HEK293 (cell line): ENCODE data around the gene ARIH1.
"Not testable (repeated sequence)": the region's sequence is repeated elsewhere in the genome, so short reads cannot be mapped to it uniquely, and the experiment has no call there.

ENCODE experiments used
- CTCF ChIA-PET: fragments of 350-600 bp; formaldehyde crosslinking; extraction: SDS; loops from one replicate; lab custom pipeline; 2021; ENCODE audit warnings: antibody characterized with exemption; lab: Yijun Ruan, JAX
- POLR2A ChIA-PET: fragments of 300-600 bp; formaldehyde crosslinking; extraction: SDS; loops from one replicate; lab custom pipeline; 2020; ENCODE audit warnings: antibody characterized with exemption, inconsistent platforms; lab: Yijun Ruan, JAX
- H3K27ac ChIP-seq: fragments of 200-500 bp; sonication (Bioruptor generic); 2 replicates; pipeline ENCODE4 v1.5.1; 2014; ENCODE audit warnings: low read depth, low read length, control low read depth, inconsistent platforms; ENCODE audit errors: extremely low read depth
- H3K36me3 ChIP-seq, 2 experiments: fragments of 200-500 bp in 1 of 2; sonication (Bioruptor generic) in 1 of 2; 1 replicate in 1 of 2; 2 replicates in 1 of 2; pipeline ENCODE4 v1.5.1; 2014 to 2017; ENCODE audit warnings: inconsistent platforms in 2 of 2, low read length in 2 of 2; ENCODE audit not compliant: control insufficient read depth in 2 of 2, insufficient read depth in 1 of 2
- H3K4me1 ChIP-seq: fragments of 200-500 bp; sonication (Bioruptor generic); 2 replicates; pipeline ENCODE4 v1.5.1; 2014; ENCODE audit warnings: mild to moderate bottlenecking, low read length, inconsistent platforms; ENCODE audit not compliant: control insufficient read depth, insufficient read depth
- H3K4me3 ChIP-seq: 2 replicates; pipeline ENCODE4 v1.5.1; 2011; ENCODE audit warnings: low read depth, mild to moderate bottlenecking, control low read depth, low read length, moderate library complexity
- H3K9me3 ChIP-seq: fragments of 200-500 bp; sonication (Bioruptor generic); 2 replicates; pipeline ENCODE4 v1.5.1; 2014; ENCODE audit warnings: low read depth, low read length, inconsistent platforms; ENCODE audit not compliant: control insufficient read depth, insufficient read depth
- GLI4 ChIP-seq: fragments of 450-650 bp; formaldehyde crosslinking; IDR thresholded peaks from 2 replicates; pipeline ENCODE4 v1.5.1; 2016; ENCODE audit warnings: missing biosample characterization, missing genetic modification characterization
- HOXD13 ChIP-seq: sonication (generic); formaldehyde crosslinking; IDR thresholded peaks from 2 replicates; pipeline ENCODE4 v1.8.0; 2022; ENCODE audit warnings: missing genetic modification reagents, borderline replicate concordance
- WT1 ChIP-seq: fragments of 450-650 bp; formaldehyde crosslinking; IDR thresholded peaks from 2 replicates; pipeline ENCODE4 v1.5.1; 2016; ENCODE audit warnings: missing biosample characterization, missing genetic modification characterization
- ZBTB17 ChIP-seq: fragments of 450-650 bp; formaldehyde crosslinking; IDR thresholded peaks from 2 replicates; pipeline ENCODE4 v1.5.1; 2016; ENCODE audit warnings: missing biosample characterization, missing genetic modification characterization
- ZIC2 ChIP-seq: fragments of 450-650 bp; formaldehyde crosslinking; IDR thresholded peaks from 2 replicates; pipeline ENCODE4 v1.5.1; 2016; ENCODE audit warnings: missing biosample characterization, missing genetic modification characterization
- ZNF10 ChIP-seq: fragments of 450-650 bp; formaldehyde crosslinking; IDR thresholded peaks from 2 replicates; pipeline ENCODE4 v1.5.1; 2017; ENCODE audit warnings: missing biosample characterization, missing genetic modification characterization
- ZNF274 ChIP-seq, 2 experiments: fragments of 200-500 bp in 1 of 2; fragments of 450-650 bp in 1 of 2; sonication (Bioruptor generic) in 1 of 2; formaldehyde crosslinking in 1 of 2; IDR thresholded peaks; 2 replicates each; pipeline versions ENCODE4 v1.5.1 to v1.6.1; 2014 to 2016; ENCODE audit warnings: borderline replicate concordance in 1 of 2, inconsistent platforms in 1 of 2, low read length in 1 of 2, missing biosample characterization in 1 of 2, missing genetic modification characterization in 1 of 2
- ZNF324 ChIP-seq: fragments of 450-650 bp; formaldehyde crosslinking; IDR thresholded peaks from 2 replicates; pipeline ENCODE4 v1.5.1; 2016; ENCODE audit warnings: missing biosample characterization, missing genetic modification characterization
- ZNF521 ChIP-seq: fragments of 450-650 bp; formaldehyde crosslinking; IDR thresholded peaks from 2 replicates; pipeline ENCODE4 v1.5.1; 2017; ENCODE audit warnings: missing biosample characterization, mild to moderate bottlenecking, missing genetic modification characterization
- ZNF529 ChIP-seq: fragments of 450-650 bp; formaldehyde crosslinking; IDR thresholded peaks from 2 replicates; pipeline ENCODE4 v1.5.1; 2017; ENCODE audit warnings: missing genetic modification characterization, missing biosample characterization; ENCODE audit not compliant: insufficient replicate concordance
- ZNF530 ChIP-seq: fragments of 450-650 bp; formaldehyde crosslinking; IDR thresholded peaks from 2 replicates; pipeline ENCODE4 v1.5.1; 2016; ENCODE audit warnings: low read depth, missing biosample characterization, missing genetic modification characterization
- ZNF548 ChIP-seq: fragments of 450-650 bp; formaldehyde crosslinking; IDR thresholded peaks from 2 replicates; pipeline ENCODE4 v1.5.1; 2016; ENCODE audit warnings: missing biosample characterization, missing genetic modification characterization
- ZNF571 ChIP-seq: fragments of 450-650 bp; formaldehyde crosslinking; IDR thresholded peaks from 2 replicates; pipeline ENCODE4 v1.5.0; 2017; ENCODE audit warnings: missing biosample characterization, missing genetic modification characterization
- ZNF660 ChIP-seq: fragments of 450-650 bp; IDR thresholded peaks from 2 replicates; pipeline ENCODE4 v1.5.1; 2018; ENCODE audit warnings: missing biosample characterization, mild to moderate bottlenecking, missing genetic modification characterization
- ZNF664 ChIP-seq: fragments of 450-650 bp; formaldehyde crosslinking; IDR thresholded peaks from 2 replicates; pipeline ENCODE4 v1.5.1; 2016; ENCODE audit warnings: missing biosample characterization, missing genetic modification characterization
- ZNF707 ChIP-seq: fragments of 450-650 bp; formaldehyde crosslinking; IDR thresholded peaks from 2 replicates; pipeline ENCODE4 v1.5.1; 2016; ENCODE audit warnings: missing biosample characterization, missing genetic modification characterization
- ZNF768 ChIP-seq: fragments of 450-650 bp; formaldehyde crosslinking; IDR thresholded peaks from 2 replicates; pipeline ENCODE4 v1.5.1; 2018; ENCODE audit warnings: missing biosample characterization, mild to moderate bottlenecking, missing genetic modification characterization
- ZNF785 ChIP-seq: fragments of 450-650 bp; formaldehyde crosslinking; IDR thresholded peaks from 2 replicates; pipeline ENCODE4 v1.5.1; 2016; ENCODE audit warnings: missing biosample characterization, missing genetic modification characterization
- ZNF792 ChIP-seq: fragments of 450-650 bp; formaldehyde crosslinking; IDR thresholded peaks from 2 replicates; pipeline ENCODE4 v1.5.1; 2016; ENCODE audit warnings: missing biosample characterization, missing genetic modification characterization
- TF ChIP-seq, protein P1 (sequence below): fragments of 450-650 bp; formaldehyde crosslinking; IDR thresholded peaks from 2 replicates; pipeline ENCODE4 v1.5.1; 2016; ENCODE audit warnings: missing biosample characterization, missing genetic modification characterization
- TF ChIP-seq, protein P2 (sequence below): fragments of 450-650 bp; formaldehyde crosslinking; IDR thresholded peaks from 2 replicates; pipeline ENCODE4 v1.5.1; 2017; ENCODE audit warnings: missing biosample characterization, missing genetic modification characterization
- TF ChIP-seq, protein P3 (sequence below): fragments of 450-650 bp; formaldehyde crosslinking; IDR thresholded peaks from 2 replicates; pipeline ENCODE4 v1.5.1; 2016; ENCODE audit warnings: missing biosample characterization, missing genetic modification characterization
- TF ChIP-seq, protein P4 (sequence below): fragments of 450-650 bp; IDR thresholded peaks from 2 replicates; pipeline ENCODE4 v1.5.1; 2018; ENCODE audit warnings: missing biosample characterization, mild to moderate bottlenecking, missing genetic modification characterization
- TF ChIP-seq, protein P5 (sequence below): fragments of 450-650 bp; formaldehyde crosslinking; IDR thresholded peaks from 2 replicates; pipeline ENCODE4 v1.5.1; 2016; ENCODE audit warnings: missing biosample characterization, missing genetic modification characterization

ARIH1 gene

DNA sequence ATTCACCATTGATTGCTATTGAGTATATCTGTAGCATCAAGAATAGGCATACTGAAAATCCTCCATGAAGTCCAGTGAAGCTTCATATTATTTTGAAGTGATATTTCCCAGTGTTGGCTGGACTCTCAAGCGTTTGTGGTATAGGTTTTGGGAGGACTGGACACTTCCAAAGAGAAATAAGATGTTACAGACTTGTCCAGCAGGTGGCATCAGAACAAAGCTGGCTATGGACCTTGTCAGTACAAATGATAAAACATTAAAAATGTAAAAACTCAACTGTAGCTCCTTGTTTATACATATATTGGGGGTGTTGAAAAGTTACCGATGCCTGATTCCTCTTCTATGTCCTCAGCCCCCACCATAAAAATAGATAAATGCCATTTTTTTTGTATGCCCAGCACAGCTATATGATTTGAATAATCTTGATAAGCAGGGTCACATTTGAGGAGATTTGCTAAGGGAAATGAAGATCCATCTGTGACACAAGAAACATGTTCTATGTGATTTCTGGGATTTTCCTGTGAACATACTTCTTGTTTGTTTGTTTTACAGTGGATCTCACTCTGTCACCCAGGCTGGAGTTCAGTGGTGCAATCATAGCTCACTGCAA, 125.8 kb downstream of the ARIH1 start:
- POLR2A ChIA-PET, result interaction anchor here (1.1 kb wide), 1 partner anchor 86 kb away, joined by 3 read pairs; the partner anchor contains the start of genes BBS4 and HIGD2B
- CTCF ChIA-PET, result interaction anchor here (0.5 to 3.6 kb wide), 61 partner anchors 9 to 873 kb away, joined by 3 to 43 read pairs (median 4); partner anchors contain the start of genes BBS4 and HIGD2B
- TF ChIP-seq ZNF660, result 0 out of 2 replicates have a peak, but pooled peaks have one; percentile 49
- no peak for TF ChIP-seq ZNF521 (tag by site-specific recombination)
- TF ChIP-seq, protein P1, sequence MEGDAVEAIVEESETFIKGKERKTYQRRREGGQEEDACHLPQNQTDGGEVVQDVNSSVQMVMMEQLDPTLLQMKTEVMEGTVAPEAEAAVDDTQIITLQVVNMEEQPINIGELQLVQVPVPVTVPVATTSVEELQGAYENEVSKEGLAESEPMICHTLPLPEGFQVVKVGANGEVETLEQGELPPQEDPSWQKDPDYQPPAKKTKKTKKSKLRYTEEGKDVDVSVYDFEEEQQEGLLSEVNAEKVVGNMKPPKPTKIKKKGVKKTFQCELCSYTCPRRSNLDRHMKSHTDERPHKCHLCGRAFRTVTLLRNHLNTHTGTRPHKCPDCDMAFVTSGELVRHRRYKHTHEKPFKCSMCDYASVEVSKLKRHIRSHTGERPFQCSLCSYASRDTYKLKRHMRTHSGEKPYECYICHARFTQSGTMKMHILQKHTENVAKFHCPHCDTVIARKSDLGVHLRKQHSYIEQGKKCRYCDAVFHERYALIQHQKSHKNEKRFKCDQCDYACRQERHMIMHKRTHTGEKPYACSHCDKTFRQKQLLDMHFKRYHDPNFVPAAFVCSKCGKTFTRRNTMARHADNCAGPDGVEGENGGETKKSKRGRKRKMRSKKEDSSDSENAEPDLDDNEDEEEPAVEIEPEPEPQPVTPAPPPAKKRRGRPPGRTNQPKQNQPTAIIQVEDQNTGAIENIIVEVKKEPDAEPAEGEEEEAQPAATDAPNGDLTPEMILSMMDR (tag by site-specific recombination), result peak; percentile 54
- TF ChIP-seq, protein P2, sequence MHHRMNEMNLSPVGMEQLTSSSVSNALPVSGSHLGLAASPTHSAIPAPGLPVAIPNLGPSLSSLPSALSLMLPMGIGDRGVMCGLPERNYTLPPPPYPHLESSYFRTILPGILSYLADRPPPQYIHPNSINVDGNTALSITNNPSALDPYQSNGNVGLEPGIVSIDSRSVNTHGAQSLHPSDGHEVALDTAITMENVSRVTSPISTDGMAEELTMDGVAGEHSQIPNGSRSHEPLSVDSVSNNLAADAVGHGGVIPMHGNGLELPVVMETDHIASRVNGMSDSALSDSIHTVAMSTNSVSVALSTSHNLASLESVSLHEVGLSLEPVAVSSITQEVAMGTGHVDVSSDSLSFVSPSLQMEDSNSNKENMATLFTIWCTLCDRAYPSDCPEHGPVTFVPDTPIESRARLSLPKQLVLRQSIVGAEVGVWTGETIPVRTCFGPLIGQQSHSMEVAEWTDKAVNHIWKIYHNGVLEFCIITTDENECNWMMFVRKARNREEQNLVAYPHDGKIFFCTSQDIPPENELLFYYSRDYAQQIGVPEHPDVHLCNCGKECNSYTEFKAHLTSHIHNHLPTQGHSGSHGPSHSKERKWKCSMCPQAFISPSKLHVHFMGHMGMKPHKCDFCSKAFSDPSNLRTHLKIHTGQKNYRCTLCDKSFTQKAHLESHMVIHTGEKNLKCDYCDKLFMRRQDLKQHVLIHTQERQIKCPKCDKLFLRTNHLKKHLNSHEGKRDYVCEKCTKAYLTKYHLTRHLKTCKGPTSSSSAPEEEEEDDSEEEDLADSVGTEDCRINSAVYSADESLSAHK, result peak; percentile 46; the same call in 1 of the 2 replicates
- no peak for TF ChIP-seq GLI4
- Histone ChIP-seq H3K36me3 (no peaks in the 10 kb centered on the region; a peak in 1 of 3 replicates), H3K27ac (no peak overlapping the region), H3K4me3 (no peak overlapping the region), H3K4me1 (no peaks in the 10 kb centered on the region; the same call in 1 of the 2 replicates), H3K9me3 (no peaks in the 10 kb centered on the region)

DNA sequence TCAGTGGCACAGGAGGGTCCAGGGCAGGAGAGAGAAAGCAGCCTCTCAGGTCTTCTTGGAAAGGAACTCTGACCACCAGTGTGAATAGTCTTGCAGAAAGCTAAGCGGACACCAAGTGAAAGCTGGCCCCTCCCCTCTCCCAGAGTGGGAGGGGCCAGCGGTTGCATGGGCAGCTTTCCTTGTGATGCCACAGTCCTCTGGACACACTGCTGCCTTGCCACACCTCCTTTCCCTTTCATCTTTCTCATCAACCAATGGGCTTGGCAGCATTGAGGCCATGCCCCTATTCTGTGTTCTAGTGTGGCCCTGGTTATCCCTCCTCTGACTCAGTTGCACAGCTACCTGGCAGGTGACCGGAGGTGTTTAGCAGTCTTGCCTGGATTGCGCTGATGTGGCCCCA, 130.7 kb downstream of the ARIH1 start:
- CTCF ChIA-PET, result no interaction called here
- POLR2A ChIA-PET, result no interaction called here

DNA sequence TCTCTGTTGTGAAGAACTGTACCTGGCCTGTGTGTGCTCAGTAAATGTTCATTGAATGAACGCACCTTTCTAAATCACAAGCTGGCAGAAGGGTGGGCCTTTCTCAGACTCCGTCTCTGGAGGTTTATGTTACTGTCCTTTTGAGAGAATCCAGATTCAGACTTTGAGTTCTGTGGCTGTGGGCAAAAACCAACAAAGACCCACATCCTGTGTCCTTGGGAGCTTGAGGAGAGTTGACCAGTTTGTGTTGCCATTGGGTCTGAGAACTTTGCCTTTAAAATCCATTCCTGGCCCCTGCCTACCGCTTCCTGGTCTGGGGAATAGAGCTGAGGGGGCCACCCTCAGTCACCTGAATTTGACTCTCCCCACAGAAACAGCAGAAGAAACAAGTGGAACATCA, 134.0 kb downstream of the ARIH1 start:
- H3K4me3 ChIP-seq, POLR2A ChIA-PET: not testable (repeated sequence)
- CTCF ChIA-PET, result interaction anchor here (1.1 kb wide), 1 partner anchor 8 kb away, joined by 4 read pairs; no protein-coding TSS in a partner anchor

More for the DNA sequence above, 130.7 kb downstream of the ARIH1 start:
- Histone ChIP-seq H3K9me3 (no peaks in the 10 kb centered on the region), H3K4me3 (no peak overlapping the region), H3K36me3 (no peaks in the 10 kb centered on the region), H3K4me1 (no peaks in the 10 kb centered on the region), H3K27ac (no peak overlapping the region)
- TF ChIP-seq WT1 (tag by site-specific recombination) (no peak), ZNF529 (tag by site-specific recombination) (no peak), ZNF792 (tag by site-specific recombination) (no peak), ZNF785 (tag by site-specific recombination) (no peak), ZIC2 (tag by site-specific recombination) (no peak), ZNF274 (IDR thresholded peaks at IDR 0.05; ENCODE audit: low read length) (no peak), ZNF274 (tag by site-specific recombination; IDR thresholded peaks at IDR 0.05; ENCODE audit: borderline replicate concordance) (no peak), ZNF10 (tag by site-specific recombination) (no peak), ZNF768 (no peak), ZNF548 (tag by site-specific recombination) (no peak), ZNF530 (no peak), ZBTB17 (tag by site-specific recombination) (no peak), HOXD13 (CRISPR knock-in tag) (no peak), ZNF707 (tag by site-specific recombination) (no peak), ZNF324 (tag by site-specific recombination) (no peak), ZNF664 (tag by site-specific recombination) (no peak), ZNF571 (no peak)
- TF ChIP-seq, protein P3, sequence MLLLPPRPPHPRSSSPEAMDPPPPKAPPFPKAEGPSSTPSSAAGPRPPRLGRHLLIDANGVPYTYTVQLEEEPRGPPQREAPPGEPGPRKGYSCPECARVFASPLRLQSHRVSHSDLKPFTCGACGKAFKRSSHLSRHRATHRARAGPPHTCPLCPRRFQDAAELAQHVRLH (tag by site-specific recombination), result no peak
- TF ChIP-seq, protein P4, sequence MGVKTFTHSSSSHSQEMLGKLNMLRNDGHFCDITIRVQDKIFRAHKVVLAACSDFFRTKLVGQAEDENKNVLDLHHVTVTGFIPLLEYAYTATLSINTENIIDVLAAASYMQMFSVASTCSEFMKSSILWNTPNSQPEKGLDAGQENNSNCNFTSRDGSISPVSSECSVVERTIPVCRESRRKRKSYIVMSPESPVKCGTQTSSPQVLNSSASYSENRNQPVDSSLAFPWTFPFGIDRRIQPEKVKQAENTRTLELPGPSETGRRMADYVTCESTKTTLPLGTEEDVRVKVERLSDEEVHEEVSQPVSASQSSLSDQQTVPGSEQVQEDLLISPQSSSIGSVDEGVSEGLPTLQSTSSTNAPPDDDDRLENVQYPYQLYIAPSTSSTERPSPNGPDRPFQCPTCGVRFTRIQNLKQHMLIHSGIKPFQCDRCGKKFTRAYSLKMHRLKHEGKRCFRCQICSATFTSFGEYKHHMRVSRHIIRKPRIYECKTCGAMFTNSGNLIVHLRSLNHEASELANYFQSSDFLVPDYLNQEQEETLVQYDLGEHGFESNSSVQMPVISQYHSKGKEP (tag by site-specific recombination), result no peak
- TF ChIP-seq, protein P5, sequence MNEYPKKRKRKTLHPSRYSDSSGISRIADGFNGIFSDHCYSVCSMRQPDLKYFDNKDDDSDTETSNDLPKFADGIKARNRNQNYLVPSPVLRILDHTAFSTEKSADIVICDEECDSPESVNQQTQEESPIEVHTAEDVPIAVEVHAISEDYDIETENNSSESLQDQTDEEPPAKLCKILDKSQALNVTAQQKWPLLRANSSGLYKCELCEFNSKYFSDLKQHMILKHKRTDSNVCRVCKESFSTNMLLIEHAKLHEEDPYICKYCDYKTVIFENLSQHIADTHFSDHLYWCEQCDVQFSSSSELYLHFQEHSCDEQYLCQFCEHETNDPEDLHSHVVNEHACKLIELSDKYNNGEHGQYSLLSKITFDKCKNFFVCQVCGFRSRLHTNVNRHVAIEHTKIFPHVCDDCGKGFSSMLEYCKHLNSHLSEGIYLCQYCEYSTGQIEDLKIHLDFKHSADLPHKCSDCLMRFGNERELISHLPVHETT (tag by site-specific recombination), result no peak

More for the DNA sequence above, 134.0 kb downstream of the ARIH1 start:
- H3K27ac ChIP-seq, H3K4me1 ChIP-seq, H3K9me3 ChIP-seq, H3K36me3 ChIP-seq: not testable (repeated sequence)
